C1 segment of cervical spinal cord (tissue), 14 donors: ENCODE data around the gene DBR1.
A peak's percentile ranks its signal among the peaks of the same experiment; 100 is the strongest.

ENCODE experiments used
- DNase-seq, 14 donors: peaks; one replicate each; lab custom pipeline; 2025; lab: John Stamatoyannopoulos, UW

DBR1 gene, protein sequence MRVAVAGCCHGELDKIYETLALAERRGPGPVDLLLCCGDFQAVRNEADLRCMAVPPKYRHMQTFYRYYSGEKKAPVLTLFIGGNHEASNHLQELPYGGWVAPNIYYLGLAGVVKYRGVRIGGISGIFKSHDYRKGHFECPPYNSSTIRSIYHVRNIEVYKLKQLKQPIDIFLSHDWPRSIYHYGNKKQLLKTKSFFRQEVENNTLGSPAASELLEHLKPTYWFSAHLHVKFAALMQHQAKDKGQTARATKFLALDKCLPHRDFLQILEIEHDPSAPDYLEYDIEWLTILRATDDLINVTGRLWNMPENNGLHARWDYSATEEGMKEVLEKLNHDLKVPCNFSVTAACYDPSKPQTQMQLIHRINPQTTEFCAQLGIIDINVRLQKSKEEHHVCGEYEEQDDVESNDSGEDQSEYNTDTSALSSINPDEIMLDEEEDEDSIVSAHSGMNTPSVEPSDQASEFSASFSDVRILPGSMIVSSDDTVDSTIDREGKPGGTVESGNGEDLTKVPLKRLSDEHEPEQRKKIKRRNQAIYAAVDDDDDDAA

DNA sequence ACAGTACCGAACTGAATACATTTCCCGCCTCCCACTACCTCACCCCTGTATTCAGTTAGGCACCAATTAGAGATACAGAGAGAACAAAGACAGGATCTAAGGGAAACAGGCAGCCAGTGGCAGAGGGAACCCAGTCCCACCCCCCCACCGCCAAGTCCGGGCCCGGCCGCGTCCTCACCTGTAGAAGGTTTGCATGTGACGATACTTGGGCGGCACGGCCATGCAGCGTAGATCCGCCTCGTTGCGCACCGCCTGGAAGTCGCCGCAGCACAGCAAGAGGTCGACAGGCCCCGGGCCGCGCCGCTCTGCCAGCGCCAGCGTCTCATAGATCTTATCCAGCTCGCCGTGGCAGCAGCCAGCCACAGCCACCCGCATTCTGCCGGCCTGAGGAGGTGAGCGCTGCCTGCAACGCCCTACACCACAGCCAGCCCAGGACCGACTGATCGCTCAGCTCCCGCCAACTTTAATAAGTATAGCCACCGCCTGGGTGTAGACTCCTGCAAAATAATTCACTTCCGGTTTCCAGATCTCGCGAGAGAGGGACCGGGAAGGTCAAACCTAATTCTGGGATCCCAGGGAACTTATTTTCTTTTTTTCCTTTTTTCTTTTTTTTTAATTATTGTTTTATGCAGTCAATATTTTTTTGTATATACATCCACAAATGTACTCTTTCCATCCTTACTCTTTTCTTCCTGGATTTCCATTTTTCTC, at the start of gene DBR1:
DBR1 (minus strand) TSS at position 501 of the 711 bp plus-strand sequence; CDS start at position 375, 126 bp downstream.
- peak in 13 of 14 donors; percentile 4 to 81 (median 62) for DNase-seq

DNA sequence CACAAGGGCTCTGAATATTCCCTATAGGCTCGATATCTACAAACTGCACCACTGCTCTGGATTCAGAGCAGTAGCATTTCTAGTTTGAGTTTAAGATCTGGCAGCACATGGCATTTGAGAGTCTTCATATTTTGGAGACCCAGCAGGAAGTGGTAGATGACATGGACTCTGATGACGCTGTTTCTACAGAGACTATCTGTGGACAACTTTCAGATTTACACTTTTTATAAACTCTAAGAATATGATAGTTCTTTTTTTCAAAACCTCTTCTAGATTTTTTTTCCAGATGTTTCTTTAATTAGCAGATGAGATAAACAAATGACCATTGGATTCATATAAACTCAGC, 48.2 kb upstream of the DBR1 start:
- no peak for DNase-seq

DNA sequence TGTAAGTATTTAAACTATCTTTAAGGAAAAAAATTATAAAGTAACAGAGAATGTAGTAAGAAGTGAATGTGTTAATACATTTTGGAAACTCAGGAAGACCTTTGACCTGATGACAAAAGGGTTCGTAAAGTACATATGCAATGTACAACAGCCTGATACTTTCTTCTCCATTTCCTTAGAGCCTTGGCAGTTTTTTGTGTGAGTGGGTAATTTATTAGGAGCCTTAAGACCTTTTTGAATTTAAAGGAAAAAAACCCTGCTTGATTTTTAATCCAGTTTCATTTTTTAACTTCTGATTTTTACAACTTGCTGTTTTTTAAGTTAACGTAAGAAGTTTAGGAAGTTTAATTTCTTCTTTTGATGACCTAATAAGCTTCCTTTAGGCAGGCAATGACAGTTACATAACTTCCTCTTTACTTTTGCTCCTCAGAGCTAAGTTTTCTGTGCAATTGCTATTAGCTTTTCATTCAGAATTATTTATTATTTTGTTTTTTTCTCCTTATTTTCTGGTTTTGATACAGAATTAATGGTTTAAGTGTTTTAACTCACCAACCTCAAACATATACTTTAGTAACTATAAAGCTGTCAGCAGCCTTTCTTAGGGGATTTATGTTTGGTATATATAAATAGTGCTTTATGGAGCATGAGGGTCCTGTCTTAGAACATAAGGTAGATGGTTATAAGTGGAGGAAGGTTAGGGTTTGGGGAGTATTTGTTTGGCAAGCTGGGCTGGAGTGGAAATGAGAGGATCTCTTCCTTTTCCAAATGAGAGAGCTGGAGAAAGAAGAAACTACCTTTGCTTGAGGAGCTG, 47.6 kb upstream of the DBR1 start:
- no peak for DNase-seq

DNA sequence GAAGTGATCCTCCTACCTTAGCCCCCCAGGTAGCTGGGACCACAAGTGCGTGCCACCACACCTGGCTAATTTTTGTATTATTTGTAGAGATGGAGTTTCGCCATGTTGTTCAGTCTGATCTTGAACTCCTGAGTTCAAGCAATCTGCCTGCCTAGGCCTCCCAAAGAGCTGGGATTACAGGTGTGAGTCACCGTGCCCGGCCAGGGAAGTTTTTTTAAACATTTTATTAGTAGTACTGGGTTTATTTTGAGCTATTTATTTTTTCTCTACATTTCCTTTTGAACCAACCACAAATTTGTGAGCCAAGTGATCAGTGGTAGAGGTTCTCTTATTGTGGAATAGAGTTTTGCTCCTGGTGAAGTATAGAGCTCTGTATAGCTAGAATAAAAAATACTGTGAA, 46.1 kb upstream of the DBR1 start:
- no peak for DNase-seq

DNA sequence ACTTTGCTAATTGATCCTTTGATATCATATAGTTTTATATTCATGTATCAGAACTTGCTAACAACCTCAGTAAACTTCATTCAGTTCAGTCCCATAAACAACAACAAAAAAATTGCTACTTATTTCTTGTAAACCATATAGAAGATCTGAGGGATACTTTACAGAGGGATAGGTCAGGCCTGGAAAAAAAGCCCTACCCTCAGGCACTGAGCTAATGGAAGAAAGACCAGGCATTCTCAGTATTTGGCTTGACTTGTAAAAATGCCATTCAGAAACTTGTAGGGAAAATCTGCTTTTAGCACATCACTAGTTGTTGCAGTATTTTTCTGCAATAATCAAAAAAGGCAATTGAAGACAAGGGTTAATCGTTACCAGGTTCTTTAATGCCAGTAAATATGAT, 45.5 kb upstream of the DBR1 start:
- no peak for DNase-seq

DNA sequence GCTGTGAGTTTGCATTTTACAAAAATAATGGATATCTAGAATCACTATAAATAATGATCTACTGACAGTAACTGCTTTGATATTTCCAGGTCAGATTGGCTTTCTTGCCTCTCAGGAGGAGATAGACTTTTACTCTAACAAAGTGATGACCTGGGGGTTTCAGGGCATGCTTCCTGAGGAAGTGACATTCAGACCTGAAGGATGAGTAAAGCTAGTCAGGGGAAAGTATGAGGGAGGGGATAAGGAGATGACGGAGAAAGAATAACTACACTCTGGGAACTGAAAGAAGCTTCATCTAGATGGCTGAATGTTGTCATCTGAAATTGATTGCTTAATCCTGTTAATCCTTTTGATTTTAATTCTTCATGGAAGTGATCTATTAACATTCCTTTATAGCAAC, 44.5 kb upstream of the DBR1 start:
- no peak for DNase-seq

DNA sequence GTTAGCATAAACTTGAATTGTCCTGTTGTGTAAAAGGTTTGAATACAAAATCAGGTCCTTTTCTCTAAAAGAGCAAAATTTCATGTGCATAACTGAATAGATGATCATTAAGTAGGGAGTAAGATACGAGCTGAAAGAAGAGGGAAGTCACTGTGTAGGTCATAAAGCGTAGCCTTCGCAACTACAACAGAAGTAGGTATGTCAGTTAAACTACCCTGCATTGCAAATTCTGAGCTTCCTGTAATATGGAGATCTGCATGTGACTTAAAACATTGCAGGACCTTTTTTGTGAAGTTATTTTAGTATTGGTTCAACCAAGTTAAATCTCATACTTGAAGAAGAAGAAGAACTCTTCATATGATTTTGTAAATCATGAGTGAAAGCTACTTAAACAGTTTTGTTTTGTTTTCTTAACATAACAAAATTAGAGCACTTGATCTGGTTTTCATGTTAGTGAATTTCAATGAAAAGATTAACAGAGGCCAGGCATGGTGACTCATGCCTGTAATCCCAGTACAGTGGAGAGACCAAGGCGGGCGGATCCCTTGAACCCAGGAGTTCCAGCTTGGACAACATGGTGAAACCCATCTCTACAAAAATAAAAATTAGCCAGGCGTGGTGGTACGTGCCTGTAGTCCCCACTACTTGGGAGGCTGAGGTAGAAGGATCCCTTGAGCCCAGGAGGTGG, 38.8 kb upstream of the DBR1 start:
- no peak for DNase-seq

DNA sequence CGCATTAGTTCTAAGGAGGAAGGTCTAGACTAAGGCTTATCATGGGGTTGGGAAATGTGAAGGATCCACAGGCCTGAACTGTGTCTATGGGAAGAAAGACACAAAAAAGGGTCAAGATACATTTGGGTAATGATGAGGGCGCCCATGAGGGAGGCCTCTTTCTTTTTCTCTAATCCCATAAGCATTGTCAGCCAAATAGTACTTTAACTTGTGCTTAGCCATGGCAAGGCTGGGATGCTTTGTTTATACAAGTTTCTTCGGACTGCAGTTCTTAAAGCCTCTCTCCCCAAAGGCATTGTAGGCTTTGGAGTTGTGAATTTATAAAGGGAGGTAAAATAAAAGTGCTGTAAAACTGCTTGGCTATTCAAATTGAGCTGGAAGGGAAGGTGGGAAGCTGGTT, 35.8 kb upstream of the DBR1 start:
- peak in 1 of 14 donors; percentile 9 for DNase-seq

DNA sequence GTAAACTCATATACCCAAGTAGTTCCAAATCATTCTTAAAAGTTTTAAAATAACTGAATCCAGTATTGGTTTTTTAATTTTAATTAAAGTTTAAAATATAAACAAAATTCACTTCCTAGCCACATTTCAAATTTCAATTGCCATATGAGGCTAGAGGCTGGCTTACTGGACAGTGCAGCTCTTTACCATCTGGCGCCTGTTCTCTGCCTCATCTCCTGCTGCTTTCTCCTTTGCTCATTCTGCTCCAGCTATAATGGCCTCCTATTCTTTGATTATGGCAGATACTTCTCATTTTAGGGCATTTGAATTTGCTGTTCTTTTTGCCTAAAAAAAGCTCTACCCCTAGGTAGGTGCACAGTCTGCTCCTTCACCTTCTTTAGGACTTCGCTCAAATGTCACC, 31.5 kb upstream of the DBR1 start:
- DNase-seq = peak in 1 of 14 donors; percentile 84

DNA sequence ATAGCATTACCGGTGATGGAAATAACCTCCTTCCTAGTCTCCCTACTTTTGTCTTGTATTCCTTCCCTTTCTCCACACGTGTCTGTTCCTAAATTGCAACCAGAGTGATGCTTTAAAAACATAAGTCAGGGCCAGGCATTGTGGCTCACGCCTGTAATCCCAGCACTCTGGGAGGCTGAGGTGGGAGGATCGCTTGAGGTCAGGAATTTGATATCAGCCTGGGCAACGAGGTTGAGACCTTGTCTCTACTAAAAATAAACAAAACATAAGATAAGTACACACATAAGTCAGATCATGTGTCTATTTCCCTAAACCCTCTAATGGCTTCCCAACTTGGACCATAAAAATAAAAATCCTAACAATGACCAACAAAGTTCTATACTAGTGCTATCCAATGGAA, 30.8 kb upstream of the DBR1 start:
- DNase-seq = no peak

DNA sequence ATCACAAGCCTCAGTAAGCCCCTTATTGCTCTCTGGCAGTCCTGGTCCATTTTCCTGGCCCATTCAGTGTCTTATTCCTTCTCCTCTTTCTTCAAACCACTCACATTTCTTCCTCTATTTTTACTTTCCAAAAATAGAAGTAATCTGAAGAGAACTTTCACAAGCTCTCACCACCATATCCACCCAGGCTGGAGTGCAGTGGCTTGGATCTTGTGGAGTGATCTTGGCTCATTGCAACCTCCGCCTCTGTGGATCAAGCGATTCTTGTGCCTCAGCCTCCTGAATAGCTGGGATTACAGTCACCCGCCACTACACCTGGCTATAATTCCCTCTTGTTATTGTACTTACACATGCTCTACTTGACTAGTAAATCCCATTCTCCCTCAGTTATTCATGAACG, 29.2 kb upstream of the DBR1 start:
- DNase-seq = no peak

DNA sequence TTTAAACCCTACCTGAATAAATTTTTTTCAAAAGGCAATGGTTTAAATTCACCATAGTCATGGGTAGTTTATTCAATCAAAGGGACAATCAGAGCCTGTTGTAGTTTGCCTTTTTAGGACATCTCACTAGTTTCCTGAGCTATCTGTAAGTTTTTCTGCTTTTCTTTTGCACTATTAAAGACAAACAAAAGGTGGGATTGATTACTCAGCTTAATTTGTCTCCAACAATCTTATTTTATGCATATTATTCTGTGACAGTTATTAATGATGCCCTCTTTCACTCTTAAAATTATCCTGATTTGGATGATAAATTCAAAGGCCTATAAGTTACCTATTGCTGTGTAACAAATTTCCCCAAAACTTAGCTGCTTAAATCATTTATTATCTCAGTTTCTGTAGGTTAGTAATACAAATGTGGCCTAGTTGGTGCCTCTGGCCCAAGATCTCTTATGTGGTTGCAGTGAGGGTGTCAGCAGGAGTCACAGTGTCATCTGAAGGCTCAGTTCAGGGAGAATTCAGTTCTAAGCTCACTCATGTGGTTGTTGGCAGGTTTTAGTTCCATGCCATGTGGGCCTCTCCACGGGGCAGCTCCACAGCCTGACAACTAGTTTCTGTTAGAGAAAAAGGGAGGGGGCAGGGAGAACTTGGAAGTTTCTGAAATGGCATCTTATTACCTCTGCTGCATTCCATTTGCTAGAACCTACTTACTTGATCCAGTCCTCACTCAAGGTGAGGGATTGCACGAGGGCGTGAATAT, 28.4 kb upstream of the DBR1 start:
- peak in 2 of 14 donors; percentile 10 to 95 for DNase-seq

DNA sequence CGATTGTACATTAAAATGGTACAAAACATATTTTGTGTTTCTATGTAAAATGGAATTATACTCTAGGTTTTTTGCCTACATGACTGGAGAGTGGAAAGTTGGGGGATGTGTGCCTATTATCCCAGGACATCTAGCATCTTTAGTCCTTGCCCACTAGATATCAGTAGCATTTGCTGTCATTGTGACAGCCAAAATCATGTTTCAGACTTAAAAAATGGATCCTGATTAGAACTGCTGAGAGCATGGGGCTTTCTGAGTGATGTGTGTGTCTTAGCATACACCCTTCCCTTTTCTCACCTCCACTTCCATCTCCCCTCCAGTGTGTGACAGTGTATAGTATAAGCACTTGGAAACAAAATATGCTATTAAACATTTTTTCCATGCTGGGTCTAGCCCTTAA, 25.7 kb upstream of the DBR1 start:
- DNase-seq = no peak

DNA sequence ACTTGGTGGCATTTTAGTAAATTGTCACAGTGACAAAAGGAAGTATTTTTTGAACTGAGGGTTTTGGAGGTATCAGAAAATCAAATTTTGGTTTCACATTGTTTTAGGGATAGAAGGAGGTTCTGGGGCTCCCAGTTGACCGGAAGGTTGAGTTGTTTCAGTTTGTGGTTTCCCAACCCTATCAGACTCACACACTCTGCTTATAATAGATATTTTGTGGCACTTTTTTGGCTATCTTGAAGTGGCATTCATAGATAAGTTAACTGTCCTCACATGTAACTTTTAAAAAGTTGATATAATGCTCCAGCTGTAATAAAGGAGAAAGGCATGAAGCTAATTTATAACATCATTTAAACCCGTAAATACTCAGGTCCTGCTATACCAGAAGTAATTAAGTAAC, 25.1 kb upstream of the DBR1 start:
- DNase-seq = no peak

DNA sequence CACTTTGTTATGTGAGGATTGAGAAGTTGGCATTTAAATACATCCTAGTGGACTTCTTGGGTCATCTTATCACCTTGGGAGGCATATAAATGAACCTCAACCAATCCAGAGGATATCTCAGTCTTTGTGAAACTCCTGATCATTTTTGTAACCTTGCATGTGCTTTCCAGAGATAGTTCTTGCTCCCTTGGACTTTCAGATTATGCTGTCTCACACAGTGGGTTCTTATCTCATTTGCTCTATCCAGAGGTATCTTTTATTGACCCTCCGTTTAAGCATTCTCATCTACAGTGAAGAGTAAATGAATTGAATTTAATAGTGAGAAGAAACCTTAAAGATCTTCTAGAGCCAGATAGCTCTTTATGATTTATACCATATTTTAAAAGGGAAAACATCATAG, 22.8 kb upstream of the DBR1 start:
- DNase-seq = no peak

DNA sequence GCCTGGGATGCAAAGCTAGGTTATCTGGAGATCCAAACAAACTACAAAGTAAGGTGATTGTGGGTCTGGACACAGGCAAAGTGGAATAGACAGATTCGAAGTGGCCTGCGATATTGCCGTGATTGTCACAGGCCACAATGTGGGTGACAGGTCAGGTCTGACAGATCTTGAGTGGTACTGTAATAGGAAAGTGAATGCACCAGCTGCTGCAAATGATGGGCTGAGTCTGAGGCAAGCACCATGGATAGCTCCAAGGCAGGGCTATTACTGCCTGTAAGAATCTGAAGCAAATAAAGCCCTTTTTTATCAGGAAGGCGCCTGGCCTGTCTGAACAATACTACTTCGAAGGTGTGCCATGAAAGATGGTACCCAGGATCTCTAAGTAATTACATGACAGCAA, 22.3 kb upstream of the DBR1 start:
- DNase-seq = peak in 6 of 14 donors; percentile 2 to 31 (median 7)

DNA sequence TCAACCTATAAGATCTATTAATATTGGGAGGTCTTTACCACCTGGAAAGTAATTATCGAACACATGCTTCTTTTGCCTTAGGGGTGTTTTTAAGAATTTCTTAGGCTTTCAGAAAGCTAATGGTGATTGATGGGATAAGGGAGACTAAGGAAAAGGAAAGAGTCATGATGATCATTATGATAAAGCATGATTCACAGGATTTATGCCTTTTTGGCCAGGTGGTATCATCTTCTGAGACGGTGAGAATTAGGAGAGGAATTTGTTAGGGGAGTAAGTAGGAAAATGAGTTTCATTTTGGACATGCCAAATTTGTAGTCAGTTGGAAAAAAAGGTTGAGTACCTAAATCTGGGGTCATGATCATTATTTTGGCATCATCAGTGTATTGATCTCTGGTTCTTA, 21.3 kb upstream of the DBR1 start:
- no peak for DNase-seq

DNA sequence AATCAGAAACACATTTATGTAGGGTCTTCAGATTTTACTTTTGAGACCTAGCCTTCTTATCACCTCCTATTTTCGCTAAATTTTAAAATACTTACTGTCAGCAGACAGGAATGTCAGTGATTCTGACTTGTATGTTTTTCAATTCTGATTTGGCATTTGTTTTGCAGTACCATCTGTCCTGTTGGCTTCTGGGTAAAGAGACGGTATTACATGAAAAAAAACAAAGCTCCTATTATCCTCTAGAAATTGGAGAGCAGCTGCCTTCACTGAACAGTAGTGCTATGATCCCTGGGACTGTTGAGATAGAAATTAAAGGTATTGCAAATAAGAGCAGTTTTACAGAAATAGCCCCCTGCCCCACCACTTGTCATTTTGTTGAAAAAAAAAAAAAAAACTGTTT, 20.8 kb upstream of the DBR1 start:
- DNase-seq = peak in 1 of 14 donors; percentile 91

DNA sequence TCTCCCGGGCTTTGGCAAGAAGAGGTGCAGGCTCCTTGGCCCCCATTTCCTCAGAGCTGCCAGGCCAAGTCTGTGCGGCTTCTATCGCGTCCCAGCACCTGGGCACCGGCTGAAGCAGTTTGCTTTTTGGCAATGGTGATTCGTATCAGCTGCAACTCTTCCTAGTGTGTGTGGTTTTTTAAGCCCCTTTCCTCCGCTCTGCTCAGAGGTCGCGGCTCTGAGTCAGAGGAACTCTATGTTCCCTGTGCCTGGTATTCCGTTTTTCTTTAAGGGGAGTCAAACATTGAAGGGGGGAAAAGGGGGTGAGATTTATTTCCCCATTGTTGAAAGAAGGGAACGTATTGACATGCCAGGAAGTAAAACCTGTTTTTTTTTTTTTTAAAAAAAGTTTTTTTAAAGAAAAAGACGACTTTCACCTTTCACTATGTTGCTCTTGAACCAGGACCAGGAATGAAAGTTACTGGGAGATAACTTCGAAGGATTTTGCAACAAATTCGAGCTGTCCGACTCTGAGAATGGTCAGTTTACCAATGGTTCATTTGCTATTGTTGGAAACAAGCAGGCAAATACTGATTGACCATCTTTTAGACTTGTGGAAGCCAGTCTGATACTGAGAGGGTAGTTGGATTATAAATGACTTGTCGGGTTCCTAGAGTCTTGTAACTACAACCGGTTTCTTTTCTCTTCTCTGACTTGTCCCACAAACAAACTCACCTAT, 13.5 kb upstream of the DBR1 start:
- DNase-seq = peak in 1 of 14 donors; percentile 31
